MM.1S (cell line): Measurements from ENCODE around the gene HMGCS1.

Source experiments
- CTCF ChIP-seq: fragments of 300-600 bp; sonication (generic); IDR thresholded peaks from 2 replicates; pipeline ENCODE4 v1.5.1; 2016; ENCODE audit warnings: antibody characterized with exemption, low read length, mixed read lengths
- EZH2 ChIP-seq: fragments of 300-600 bp; sonication (generic); optimal IDR thresholded peaks from 2 replicates; pipeline ENCODE3; 2017; ENCODE audit warnings: low read depth, mild to moderate bottlenecking, antibody characterized with exemption, low read length, mixed read lengths

- no peak for TF ChIP-seq CTCF
- TF ChIP-seq EZH2, result no peak
These were observed 56.8 kb downstream of the HMGCS1 start for GRCh38 chr5:43256261-43256966.
